Fibroblast of lung (primary cell): Measurements from ENCODE around the gene SPAG7.

Source experiments
- EZH2 ChIP-seq: IDR thresholded peaks from 2 replicates; pipeline ENCODE4 v1.5.1; 2012; ENCODE audit warnings: low read length, control low read depth, mild to moderate bottlenecking; ENCODE audit errors: missing control alignments
- TF ChIP-seq, protein P1 (sequence below), 2 donors: IDR thresholded peaks in 1 of 2; conservative IDR thresholded peaks in 1 of 2; 1 replicate in 1 of 2; 2 replicates in 1 of 2; pipeline ENCODE4 v1.5.1; 2011 to 2012; ENCODE audit warnings: low read length in 2 of 2, control low read depth in 1 of 2, inconsistent platforms in 1 of 2, low read depth in 1 of 2, mild to moderate bottlenecking in 1 of 2

DNA sequence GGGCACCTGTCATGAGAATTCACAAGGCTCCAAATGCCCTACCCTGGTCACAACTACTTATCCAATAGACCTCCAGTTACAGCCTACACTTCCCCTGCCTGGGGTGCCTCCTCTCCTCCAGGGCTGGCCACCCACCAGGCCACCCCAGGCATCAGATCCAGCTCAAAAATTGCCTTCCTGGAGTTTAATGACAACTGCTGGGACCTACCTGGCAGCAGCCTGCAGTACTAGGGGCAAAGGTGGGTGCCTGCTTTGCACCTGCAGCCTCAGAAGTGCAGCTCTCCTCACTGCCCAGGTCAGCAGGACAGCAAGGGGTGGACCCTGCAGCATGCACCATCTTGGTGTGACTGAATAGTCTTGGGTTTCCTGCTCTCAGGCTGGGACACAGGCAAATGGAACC lies 32.0 kb downstream of the SPAG7 start:
- TF ChIP-seq, protein P1, sequence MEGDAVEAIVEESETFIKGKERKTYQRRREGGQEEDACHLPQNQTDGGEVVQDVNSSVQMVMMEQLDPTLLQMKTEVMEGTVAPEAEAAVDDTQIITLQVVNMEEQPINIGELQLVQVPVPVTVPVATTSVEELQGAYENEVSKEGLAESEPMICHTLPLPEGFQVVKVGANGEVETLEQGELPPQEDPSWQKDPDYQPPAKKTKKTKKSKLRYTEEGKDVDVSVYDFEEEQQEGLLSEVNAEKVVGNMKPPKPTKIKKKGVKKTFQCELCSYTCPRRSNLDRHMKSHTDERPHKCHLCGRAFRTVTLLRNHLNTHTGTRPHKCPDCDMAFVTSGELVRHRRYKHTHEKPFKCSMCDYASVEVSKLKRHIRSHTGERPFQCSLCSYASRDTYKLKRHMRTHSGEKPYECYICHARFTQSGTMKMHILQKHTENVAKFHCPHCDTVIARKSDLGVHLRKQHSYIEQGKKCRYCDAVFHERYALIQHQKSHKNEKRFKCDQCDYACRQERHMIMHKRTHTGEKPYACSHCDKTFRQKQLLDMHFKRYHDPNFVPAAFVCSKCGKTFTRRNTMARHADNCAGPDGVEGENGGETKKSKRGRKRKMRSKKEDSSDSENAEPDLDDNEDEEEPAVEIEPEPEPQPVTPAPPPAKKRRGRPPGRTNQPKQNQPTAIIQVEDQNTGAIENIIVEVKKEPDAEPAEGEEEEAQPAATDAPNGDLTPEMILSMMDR (conservative IDR thresholded peaks at IDR 0.05 in 1 of 2, IDR thresholded peaks at IDR 0.05 in 1 of 2; ENCODE audit: low read depth in 1 of 2, low read length in 2 of 2), result no peak
- no peak for TF ChIP-seq EZH2
